SH-SY5Y (cell line): Measurements from ENCODE around the gene ZMYM4.

Experiments
- GATA2 ChIP-seq: IDR thresholded peaks from 2 replicates; pipeline ENCODE4 v1.6.1; 2011; ENCODE audit warnings: mild to moderate bottlenecking, low read depth, low read length
- GATA3 ChIP-seq: IDR thresholded peaks from 2 replicates; pipeline ENCODE4 v1.6.1; 2011; ENCODE audit warnings: low read depth, mild to moderate bottlenecking, low read length, moderate library complexity

- no peak for TF ChIP-seq GATA3
- TF ChIP-seq GATA2 = no peak
These were observed 162.3 kb downstream of the ZMYM4 start for GRCh38 chr1:35430762-35431161.
